HG03064 (cell line): ENCODE results near the gene U2AF1L4.

Experiments
- ATAC-seq: cut with Tn5 transposase; IDR thresholded peaks from one replicate; pipeline ENCODE4 v1.9.1; 2021; ENCODE audit warnings: low read depth; ENCODE audit not compliant: unreplicated experiment

The U2AF1L4 gene

GRCh38 chr19:35715355-35715809, 29.8 kb downstream of the U2AF1L4 start:
- ATAC-seq = no peak

GRCh38 chr19:35714601-35715354, 30.4 kb downstream of the U2AF1L4 start:
- ATAC-seq = no peak

- no peak for ATAC-seq
These were observed 31.2 kb downstream of the U2AF1L4 start for GRCh38 chr19:35713904-35714495.

GRCh38 chr19:35713506-35713850, 31.7 kb downstream of the U2AF1L4 start:
- ATAC-seq = no peak

- no peak for ATAC-seq
These were observed 32.4 kb downstream of the U2AF1L4 start for GRCh38 chr19:35712567-35713505.

- no peak for ATAC-seq
These were observed 34.2 kb downstream of the U2AF1L4 start for GRCh38 chr19:35710784-35711723.

- no peak for ATAC-seq
These were observed 36.8 kb downstream of the U2AF1L4 start for GRCh38 chr19:35708391-35708790.

- ATAC-seq = no peak
These were observed 41.0 kb downstream of the U2AF1L4 start, which contains the start of gene ZBTB32 for GRCh38 chr19:35704218-35704617. Gene ZBTB32, plus strand, starts transcription at chr19:35704558. Its CDS starts 10,069 bp downstream, at chr19:35714627.

- ATAC-seq = no peak
These were observed 41.9 kb downstream of the U2AF1L4 start for GRCh38 chr19:35703343-35703742.

- ATAC-seq = peak; percentile 87
These were observed 42.8 kb downstream of the U2AF1L4 start for GRCh38 chr19:35702223-35703012.

GRCh38 chr19:35696835-35697234, 48.4 kb downstream of the U2AF1L4 start:
- ATAC-seq = no peak

GRCh38 chr19:35695895-35696422, 49.3 kb downstream of the U2AF1L4 start:
- no peak for ATAC-seq

- ATAC-seq = peak; percentile 66
These were observed 51.2 kb downstream of the U2AF1L4 start for GRCh38 chr19:35693835-35694599.

GRCh38 chr19:35693422-35693821, 51.8 kb downstream of the U2AF1L4 start:
- ATAC-seq = no peak
